Measurements from ENCODE around the gene PLSCR4. TPM values are rescaled to one million over a fixed set of nuclear protein-coding genes. Genes with fewer than 3 reads are reported as not detected.

PLSCR4 gene
- total and polyA plus RNA-seq, 2 of the 8 experiments (the other 6 are each of a cell fraction or from before 2014, with no cell fraction given), result 1.8 to 2.9 TPM

- no peak for FAIRE-seq
- POLR2A ChIA-PET (ENCODE audit: partially characterized antibody), result no interaction called here
- no peak overlapping the region for H2BK12ac ChIP-seq (ENCODE audit: low read depth, low read length)
- CTCF ChIA-PET (ENCODE audit: partially characterized antibody), result interaction anchor here (0.6 to 1.8 kb wide), 8 partner anchors 9 to 354 kb away, joined by 3 to 9 read pairs (median 4); no protein-coding TSS in a partner anchor
- H2BK5ac ChIP-seq (ENCODE audit: low read depth, low read length), result no peak overlapping the region
- no peak for DNase-seq (ENCODE audit: low read depth in 1 of 2, low spot score in 2 of 2)
- no peak overlapping the region for H4K5ac ChIP-seq (ENCODE audit: insufficient read length, low read depth, low read length)
- 98% methylated on average over 2 of the region's 2 CpGs; no CpG with 5 or more reads in 1 of the 2 experiments for WGBS, 2 experiments (ENCODE audit: extremely low coverage in 1 of 2, insufficient coverage in 1 of 2, insufficient read length in 1 of 2, insufficient replicate concordance in 2 of 2, low coverage in 1 of 2, low lambda C conversion rate in 2 of 2, missing lambda C conversion rate in 1 of 2)
- H3K14ac ChIP-seq (ENCODE audit: insufficient read length), result no peak overlapping the region
- no peak overlapping the region for H3K18ac ChIP-seq (ENCODE audit: extremely low read depth, low read length)
- no peak overlapping the region for H4K91ac ChIP-seq (replicated peaks; ENCODE audit: insufficient read length, low read length)
- H3K23ac ChIP-seq (ENCODE audit: insufficient read length), result no peak overlapping the region
- H3K27me3 ChIP-seq (replicated peaks in 1 of 4; ENCODE audit: control insufficient read depth in 3 of 4, extremely low read depth in 1 of 4, insufficient read depth in 3 of 4, low read length in 3 of 4), result no peaks in the 10 kb centered on the region
- no peak overlapping the region for H2AFZ ChIP-seq (ENCODE audit: low read length)
- H3K9ac ChIP-seq (replicated peaks in 1 of 4; ENCODE audit: extremely low read depth in 1 of 4, low read depth in 3 of 4, low read length in 3 of 4), result no peak overlapping the region
- no peaks in the 10 kb centered on the region for H4K20me1 ChIP-seq (replicated peaks in 1 of 2; ENCODE audit: control insufficient read depth in 1 of 2, insufficient read depth in 2 of 2, low read length in 2 of 2)
- no peak overlapping the region for H2BK120ac ChIP-seq (replicated peaks; ENCODE audit: low read depth, low read length)
- no peak overlapping the region for H3K4ac ChIP-seq (replicated peaks; ENCODE audit: insufficient read length, low read depth, low read length)
- H3K9me3 ChIP-seq (ENCODE audit: insufficient read depth in 2 of 2, low read depth in 1 of 2, low read length in 1 of 2), result peaks cover 0 to 4% of the 10 kb centered on the region in 2 experiments; a peak in 1 of 4 replicates
- no peak overlapping the region for H3K27ac ChIP-seq (ENCODE audit: low read depth, low read length)
- no peaks in the 10 kb centered on the region for H3K4me1 ChIP-seq (replicated peaks in 1 of 4; ENCODE audit: control insufficient read depth in 3 of 4, insufficient read depth in 4 of 4, low read length in 3 of 4)
- H2BK15ac ChIP-seq (ENCODE audit: low read length), result no peak overlapping the region
- no peak overlapping the region for H2BK20ac ChIP-seq (ENCODE audit: low read length)
- H3K79me1 ChIP-seq (ENCODE audit: low read depth, low read length), result no peaks in the 10 kb centered on the region
- no peak overlapping the region for H3K4me3 ChIP-seq (ENCODE audit: extremely low read depth in 1 of 4, insufficient read depth in 2 of 4, low read depth in 3 of 4, low read length in 4 of 4)
- H3K36me3 ChIP-seq (ENCODE audit: control insufficient read depth in 2 of 4, insufficient read depth in 4 of 4, low read length in 3 of 4), result no peaks in the 10 kb centered on the region
- no peak overlapping the region for H2AK5ac ChIP-seq (ENCODE audit: low read depth, low read length)
- peaks cover 3% of the 10 kb centered on the region; the same call in 1 of the 2 replicates for H3K23me2 ChIP-seq (ENCODE audit: low read depth, low read length)
- H3K4me2 ChIP-seq (ENCODE audit: insufficient read depth in 1 of 2, low read depth in 2 of 2, low read length in 2 of 2), result no peak overlapping the region
- H4K8ac ChIP-seq (ENCODE audit: extremely low read depth, insufficient read depth, low read length), result no peak overlapping the region
- H3K79me2 ChIP-seq (ENCODE audit: control insufficient read depth in 1 of 2, insufficient read depth in 2 of 2, low read length in 2 of 2), result no peaks in the 10 kb centered on the region
- H3K56ac ChIP-seq (replicated peaks; ENCODE audit: insufficient read length, low read depth, low read length), result no peak overlapping the region
- TF ChIP-seq RAD21 (IDR thresholded peaks at IDR 0.05 in 1 of 2, conservative IDR thresholded peaks at IDR 0.05 in 1 of 2; ENCODE audit: low read depth in 2 of 2, low read length in 2 of 2) (no peak), BRCA1 (IDR thresholded peaks at IDR 0.05; ENCODE audit: low read depth, low read length) (no peak), USF2 (IDR thresholded peaks at IDR 0.05; ENCODE audit: low read length) (no peak), KDM5A (IDR thresholded peaks at IDR 0.05; ENCODE audit: low read length) (no peak), TCF12 (IDR thresholded peaks at IDR 0.05; ENCODE audit: low read depth, low read length) (no peak), SP1 (IDR thresholded peaks at IDR 0.05; ENCODE audit: low read depth, low read length) (no peak), FOSL1 (IDR thresholded peaks at IDR 0.05; ENCODE audit: insufficient read depth, low read depth, low read length) (no peak), GABPA (IDR thresholded peaks at IDR 0.05; ENCODE audit: borderline replicate concordance, insufficient read depth, low read length) (no peak), BACH1 (IDR thresholded peaks at IDR 0.05; ENCODE audit: low read length) (no peak), CREB1 (IDR thresholded peaks at IDR 0.05) (no peak), E2F6 (IDR thresholded peaks at IDR 0.05) (no peak), JUND (IDR thresholded peaks at IDR 0.05; ENCODE audit: low read length) (no peak), MAX (IDR thresholded peaks at IDR 0.05) (no peak)
Measured at GRCh38 chr3:146226881-146227280, 24.0 kb downstream of the PLSCR4 start.
